Body of pancreas (tissue), 4 donors: ENCODE results near the gene SAP30.

Source experiments
- CTCF ChIP-seq, 7 experiments: fragments of 450-650 bp in 4 of 7; fragments of 200-600 bp in 3 of 7; sonication (generic) in 3 of 7; IDR thresholded peaks; one replicate each; pipeline ENCODE4 v1.5.1; 2016 to 2019; ENCODE audit warnings: antibody characterized with exemption in 7 of 7
- POLR2A ChIP-seq, 3 donors: fragments of 450-650 bp; IDR thresholded peaks; one replicate each; pipeline ENCODE4 v1.6.1; 2016; ENCODE audit warnings: antibody characterized with exemption in 3 of 3, mild to moderate bottlenecking in 2 of 3

- TF ChIP-seq CTCF (IDR thresholded peaks at IDR 0.05) (no peak), POLR2A (IDR thresholded peaks at IDR 0.05) (no peak)
Observed at GRCh38 chr4:173404296-173404865, 33.6 kb downstream of the SAP30 start.
